Measurements from ENCODE around the gene ELAC2. TPM values are rescaled to one million over a fixed set of nuclear protein-coding genes. Genes with fewer than 3 reads are reported as not detected.

ELAC2 gene
- total and polyA plus RNA-seq, 2 of the 8 experiments (the other 6 are each of a cell fraction or from before 2014, with no cell fraction given): 91.6 to 127 TPM

GRCh38 chr17:13017655-13018459, at the start of gene ELAC2 (continued):
- TF ChIP-seq RBBP5 (IDR thresholded peaks at IDR 0.05; ENCODE audit: borderline replicate concordance, low read depth, low read length): no peak; the same call in 1 of the 2 replicates
- TF ChIP-seq CHD7 (IDR thresholded peaks at IDR 0.05; ENCODE audit: insufficient replicate concordance, low read length): no peak
- TF ChIP-seq TAF1 (IDR thresholded peaks at IDR 0.05; ENCODE audit: low read depth, low read length): peak; percentile 95
- TF ChIP-seq CREB1 (IDR thresholded peaks at IDR 0.05): peak; percentile 33; the same call in 1 of the 2 replicates
- TF ChIP-seq ASH2L (IDR thresholded peaks at IDR 0.05; ENCODE audit: low read length): peak; percentile 45
- TF ChIP-seq SP1 (IDR thresholded peaks at IDR 0.05; ENCODE audit: low read depth, low read length): peak; percentile 95
- 0 out of 2 replicates have a peak, but pooled peaks have one; percentile 69 for TF ChIP-seq SP4 (IDR thresholded peaks at IDR 0.05; ENCODE audit: low read length)
- TF ChIP-seq CTCF (IDR thresholded peaks at IDR 0.05; ENCODE audit: control extremely low read depth in 1 of 3, insufficient read depth in 1 of 3, low read depth in 1 of 3, low read length in 3 of 3): no peak

Measured in H1 (cell line).